HG03460 (cell line): ENCODE data around the gene SEMA3A.
"Not testable (repeated sequence)": the region's sequence is repeated elsewhere in the genome, so short reads cannot be mapped to it uniquely, and the experiment has no call there.

ENCODE experiments used
- ATAC-seq: cut with Tn5 transposase; IDR thresholded peaks from one replicate; pipeline ENCODE4 v1.9.1; 2021; ENCODE audit not compliant: unreplicated experiment

Gene SEMA3A

DNA sequence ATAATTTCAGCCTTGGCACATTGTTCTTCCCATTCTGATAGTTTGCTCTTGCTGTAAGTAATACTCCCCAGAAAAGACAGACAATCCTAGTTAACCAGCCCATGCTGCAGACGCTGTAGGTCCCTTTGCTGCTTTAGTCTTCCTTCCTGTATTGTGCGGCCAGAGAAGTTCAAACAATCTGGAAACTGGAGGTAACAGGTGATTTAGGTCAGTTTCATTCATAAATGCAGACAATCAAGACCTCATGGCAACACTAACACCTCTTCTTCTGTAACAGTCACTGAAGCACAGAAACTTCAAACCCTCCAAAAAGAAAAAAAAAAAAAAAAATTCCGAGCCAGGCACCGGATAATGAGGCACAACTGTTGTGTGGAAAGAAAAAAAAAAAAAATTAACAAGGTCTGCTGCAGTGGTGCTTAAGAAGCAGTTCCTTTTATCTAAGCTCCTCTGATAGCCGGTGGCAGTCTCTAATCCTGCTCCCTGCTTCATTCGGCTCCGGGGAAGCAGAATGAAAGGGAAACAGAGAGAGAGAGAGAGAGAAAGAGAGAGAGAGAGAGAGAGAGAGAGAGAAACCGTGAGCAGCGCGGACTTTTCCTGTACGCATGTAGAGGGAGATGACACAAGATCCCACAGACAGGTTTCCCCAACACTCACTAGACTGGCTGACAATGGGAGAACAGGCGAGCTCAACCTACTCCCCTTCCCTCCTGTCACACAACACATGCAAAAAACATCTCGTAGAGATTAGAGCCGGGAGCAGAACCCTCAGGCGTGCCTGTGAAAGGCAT, at the start of gene SEMA3A:
TSS of gene SEMA3A (minus strand) at position 306 of the 788 bp plus-strand sequence. CDS start at position 103, 203 bp downstream.
- ATAC-seq, result no peak

DNA sequence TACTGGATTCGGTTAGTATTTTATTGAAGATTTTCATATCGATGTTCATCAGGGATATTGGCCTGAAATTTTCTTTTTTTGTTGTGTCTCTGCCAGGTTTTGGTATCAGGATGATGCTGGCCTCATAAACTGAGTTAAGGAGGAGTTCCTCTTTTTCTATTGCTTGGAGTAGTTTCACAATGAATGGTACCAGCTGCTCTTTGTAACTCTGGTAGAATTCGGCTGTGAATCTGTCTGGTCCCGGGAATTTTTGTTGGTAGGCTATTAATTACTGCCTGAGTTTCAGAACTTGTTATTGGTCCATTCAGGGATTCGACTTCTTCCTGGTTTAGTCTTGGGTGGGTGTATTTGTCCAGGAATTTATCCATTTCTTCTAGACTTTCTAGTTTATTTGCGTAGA, 48.4 kb upstream of the SEMA3A start:
- not testable (repeated sequence) for ATAC-seq

DNA sequence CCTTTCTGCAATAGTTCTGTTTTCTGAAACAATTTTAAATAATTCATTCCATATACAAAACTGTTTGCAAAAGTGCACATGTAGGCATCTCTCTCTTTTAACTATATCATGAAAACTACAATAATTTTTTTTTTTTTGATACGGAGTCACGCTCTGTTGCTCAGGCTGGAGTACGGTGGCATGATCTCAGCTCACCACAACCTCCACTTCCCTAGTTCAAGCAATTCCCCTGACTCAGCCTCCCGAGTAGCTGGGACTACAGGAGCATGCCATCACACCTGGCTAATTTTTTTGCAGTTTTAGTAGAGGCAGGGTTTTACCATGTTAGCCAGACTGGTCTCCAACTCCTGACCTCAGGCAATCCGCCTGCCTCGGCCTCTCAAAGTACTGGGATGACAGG, 44.0 kb upstream of the SEMA3A start:
- ATAC-seq, result no peak

DNA sequence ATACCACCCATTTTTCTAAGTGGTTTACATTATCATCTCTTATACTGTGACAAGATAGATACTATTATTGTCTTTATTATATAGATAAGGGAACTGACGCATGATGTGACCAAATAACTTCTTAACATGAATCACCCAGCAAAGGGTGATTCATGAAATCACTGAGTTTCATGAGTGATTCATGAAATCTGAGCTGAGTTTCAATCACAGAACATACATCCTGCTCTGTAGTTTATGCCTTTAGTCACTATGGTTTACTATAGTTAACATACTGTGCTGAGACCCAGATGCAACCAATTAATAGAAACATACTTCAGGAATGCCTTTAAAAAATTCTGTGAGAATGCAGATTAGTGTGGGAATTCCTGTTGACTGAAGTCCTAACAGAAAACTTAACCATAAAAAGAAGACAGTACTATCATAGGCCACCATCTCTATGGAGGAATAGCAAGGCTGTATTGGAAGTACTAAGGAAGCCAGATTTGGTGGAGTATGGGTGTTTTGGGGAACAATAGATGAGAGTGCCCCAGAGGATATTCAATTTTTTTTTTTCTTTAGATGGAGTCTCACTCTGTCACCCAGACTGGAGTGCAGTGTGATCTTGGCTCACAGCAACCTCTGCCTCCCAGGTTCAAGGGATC, 43.1 kb upstream of the SEMA3A start:
- no peak for ATAC-seq

DNA sequence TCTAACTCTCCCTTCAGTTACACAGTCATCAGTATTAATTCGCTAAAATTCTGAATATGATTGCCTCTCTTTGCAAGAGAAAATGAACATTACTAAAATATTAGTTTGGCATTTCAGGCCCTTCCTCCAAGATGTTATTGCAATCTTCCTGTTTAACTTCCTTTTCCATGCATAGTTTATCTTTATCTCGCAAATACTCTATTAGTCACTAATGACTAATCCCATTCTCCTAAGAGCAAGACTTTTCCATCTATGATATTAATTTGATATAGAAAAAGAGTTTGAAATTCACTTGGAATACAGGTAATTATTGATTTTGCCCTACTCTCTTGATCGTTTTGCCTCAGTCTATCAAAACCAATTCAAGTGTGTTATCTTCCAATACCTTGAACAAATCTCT, 41.8 kb upstream of the SEMA3A start:
- ATAC-seq, result no peak

DNA sequence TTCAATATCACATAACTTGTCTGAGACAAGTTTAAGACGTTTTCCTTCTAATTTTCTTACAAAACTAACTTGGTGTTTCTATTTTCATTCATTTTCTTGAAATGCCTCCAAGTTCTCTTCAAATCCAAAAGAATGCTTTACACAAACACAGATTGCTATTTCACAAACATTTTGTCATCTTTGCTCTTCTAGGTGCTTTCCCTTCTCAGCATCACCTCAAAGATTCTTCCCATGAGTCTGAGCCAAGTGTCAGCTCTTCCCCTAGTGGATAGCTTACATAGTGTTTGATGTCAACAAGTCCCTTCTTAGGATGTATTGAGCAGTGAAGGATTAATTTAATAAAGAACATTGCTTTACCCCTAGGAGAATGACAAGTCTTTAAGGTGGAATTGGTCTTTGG, 38.1 kb upstream of the SEMA3A start:
- no peak for ATAC-seq

DNA sequence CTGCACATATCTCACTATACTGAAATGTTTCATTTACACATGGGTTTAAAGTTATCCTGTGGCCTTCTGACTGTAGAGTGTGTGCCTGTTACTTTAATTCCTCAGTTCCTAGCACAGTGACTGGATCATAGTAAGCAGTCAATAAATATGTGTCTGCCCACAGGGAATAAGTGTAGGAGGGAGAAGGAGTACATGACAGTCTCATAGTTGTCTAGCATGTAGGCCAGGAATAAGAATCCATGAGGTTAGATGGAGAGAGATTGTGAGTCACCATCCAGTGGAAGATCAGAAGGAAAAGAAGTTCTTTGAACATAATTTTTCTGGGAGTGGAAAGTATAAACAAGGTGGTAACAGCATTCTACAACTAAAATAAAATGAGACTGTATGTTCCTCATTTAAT, 36.6 kb upstream of the SEMA3A start:
- no peak for ATAC-seq

DNA sequence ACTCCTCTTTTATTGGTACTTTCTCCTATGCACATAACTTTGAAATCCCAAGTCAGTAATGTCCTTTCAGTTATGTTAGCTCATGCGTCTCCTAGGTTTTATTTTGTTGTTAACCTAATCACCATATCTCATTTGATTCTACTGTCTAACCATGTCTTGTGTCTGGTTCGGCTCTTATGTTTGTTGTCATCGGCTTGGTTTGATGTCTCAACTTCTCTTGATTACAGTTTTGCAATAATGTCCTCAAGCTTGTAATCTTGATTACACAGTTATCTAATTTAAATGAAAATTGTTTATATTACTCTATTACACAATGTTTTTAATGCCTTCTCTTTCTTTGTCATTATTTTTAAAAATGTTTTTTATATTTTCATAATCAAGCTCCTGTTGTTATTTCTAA, 35.9 kb upstream of the SEMA3A start:
- no peak for ATAC-seq

DNA sequence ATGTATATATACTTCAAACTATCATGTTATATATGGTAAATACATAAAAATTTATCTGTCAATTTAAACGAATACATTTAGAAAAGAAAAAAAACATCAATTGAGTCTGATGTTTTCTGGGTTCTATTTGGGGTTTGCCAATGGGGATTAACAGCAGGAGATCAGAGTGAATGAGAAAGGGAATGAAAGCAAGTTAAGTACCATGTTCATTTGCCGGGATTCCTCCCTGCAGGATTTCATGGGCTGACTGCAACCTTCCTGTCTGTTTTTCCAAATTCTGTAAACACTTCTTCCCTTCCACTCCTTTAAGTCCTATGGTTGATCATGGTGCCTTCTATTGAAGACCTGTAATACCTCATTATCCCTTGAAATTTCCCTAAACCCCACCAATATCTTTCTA, 33.9 kb upstream of the SEMA3A start:
- no peak for ATAC-seq

DNA sequence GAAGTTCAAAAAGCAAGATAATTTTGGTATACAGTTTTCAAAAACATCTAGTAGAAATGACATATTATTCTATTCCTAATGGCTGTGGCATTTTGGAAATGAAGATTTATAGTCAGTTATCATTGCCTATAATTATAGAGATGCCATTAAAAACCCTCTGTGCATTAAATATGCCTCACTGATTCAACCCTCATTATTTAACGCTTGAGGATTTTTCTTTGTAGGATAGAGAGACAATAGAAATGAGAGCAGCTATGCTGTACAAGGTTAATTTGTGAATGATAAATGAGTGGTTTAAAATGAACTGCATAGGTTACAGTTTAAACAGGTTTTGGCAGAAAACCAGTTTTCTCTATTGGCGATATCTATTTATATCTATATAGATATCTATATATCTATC, 32.2 kb upstream of the SEMA3A start:
- no peak for ATAC-seq

DNA sequence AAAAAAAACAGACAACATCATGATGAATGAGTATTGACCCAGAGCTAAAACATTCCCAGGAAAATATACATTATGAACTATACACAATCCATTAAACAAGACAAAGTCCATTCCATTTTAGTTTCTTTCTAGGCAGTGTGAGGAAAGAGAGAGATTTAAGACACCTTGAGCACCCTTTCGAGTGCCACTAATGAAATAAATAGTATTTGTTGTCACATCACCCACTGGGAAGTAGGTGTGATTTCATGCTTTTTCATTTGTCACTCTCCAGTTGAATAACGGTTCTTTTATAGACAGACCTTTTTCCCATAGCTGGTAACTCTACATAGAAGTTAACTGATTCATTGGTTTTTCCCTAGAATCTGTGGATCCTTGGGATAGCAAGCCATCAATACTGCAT, 29.9 kb upstream of the SEMA3A start:
- no peak for ATAC-seq

DNA sequence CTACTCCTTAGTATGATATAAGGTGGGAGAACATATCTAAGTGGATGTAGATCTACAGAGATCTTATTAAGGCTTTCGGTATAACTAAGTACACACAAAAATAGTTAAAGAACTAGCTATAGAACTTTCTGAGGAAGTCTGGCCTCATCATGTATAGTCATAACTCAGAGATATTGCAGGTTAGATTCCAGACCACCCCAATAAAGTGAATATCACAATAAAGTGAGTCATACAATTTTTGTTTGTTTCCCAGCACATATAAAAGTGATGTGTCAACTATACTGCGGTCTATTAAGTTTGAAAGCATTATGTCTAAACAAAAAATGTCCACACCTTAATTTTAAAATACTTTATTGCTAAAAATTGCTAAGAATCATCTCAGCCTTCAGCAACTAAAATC, 24.7 kb upstream of the SEMA3A start:
- ATAC-seq, result no peak

DNA sequence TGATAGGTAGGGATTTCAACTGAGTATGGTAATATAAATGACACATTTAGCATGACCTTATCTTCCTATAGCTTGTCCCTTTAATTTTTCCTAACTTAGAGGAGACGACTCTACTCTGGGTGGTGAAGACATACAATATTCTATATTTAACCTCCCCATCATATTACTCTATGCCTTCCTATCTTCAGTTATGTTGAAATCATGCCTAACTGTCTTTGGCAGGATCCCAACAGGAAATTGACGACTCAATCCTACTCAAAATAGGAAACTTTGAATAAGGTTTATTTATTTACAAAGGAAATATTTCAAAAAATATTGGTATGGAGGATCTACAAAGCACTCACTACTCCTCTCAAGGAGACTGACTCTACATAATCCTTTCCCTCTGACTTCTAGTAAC, 24.1 kb upstream of the SEMA3A start:
- ATAC-seq, result no peak

DNA sequence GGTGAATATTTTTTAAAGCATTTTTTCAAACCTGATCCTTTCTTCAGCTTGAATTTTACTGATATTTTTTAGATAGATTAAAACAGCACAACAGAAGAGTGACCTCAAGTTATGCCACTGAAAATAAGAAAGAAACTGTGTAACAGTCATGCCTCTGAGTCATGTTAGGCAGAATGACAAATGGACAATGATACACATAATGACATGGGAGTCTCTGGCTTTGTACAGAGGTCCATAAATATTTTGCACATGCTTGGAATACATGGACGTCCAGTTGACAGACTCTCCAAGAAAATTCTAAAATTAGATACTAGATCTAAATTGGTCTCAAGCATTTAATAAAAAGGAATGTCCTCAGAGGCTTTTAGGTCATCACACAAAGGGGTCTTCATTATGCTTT, 21.9 kb upstream of the SEMA3A start:
- no peak for ATAC-seq

DNA sequence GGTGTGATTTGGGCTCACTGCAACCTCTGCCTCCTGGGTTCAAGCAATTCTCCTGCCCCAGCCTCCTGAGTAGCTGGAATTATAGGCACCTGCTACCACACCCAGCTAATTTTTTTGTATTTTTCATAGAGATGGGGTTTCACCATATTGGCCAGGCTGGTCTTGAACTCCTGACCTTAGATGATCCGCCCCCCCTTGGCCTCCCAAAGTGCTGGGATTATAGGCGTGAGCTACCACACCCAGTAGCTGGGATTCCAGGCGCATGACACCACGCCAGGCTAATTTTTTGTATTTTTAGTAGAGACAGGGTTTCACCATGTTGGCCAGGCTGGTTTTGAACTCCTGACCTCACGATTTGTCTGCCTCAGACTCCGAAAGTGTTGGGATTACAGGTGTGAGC, 20.2 kb upstream of the SEMA3A start:
- ATAC-seq, result not testable (repeated sequence)

DNA sequence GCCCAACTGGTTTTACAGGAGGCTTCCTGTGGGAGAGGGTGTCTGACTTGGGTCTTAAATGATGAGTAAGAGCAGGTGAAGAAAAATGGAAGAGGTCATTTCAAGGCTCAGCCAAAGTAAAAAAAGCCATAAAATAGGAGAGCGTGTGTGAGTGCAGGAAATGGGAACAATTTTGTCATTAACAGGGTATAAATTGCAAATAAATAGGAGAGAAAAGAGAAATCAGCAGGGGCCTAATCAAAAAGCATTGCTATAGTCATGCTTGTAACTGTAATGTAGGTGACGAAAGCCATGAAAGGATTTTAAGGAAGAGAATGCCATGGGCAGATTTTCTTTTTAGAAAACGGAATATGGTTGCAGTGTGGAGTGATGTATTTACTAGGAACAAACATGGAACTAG, 15.7 kb upstream of the SEMA3A start:
- no peak for ATAC-seq

DNA sequence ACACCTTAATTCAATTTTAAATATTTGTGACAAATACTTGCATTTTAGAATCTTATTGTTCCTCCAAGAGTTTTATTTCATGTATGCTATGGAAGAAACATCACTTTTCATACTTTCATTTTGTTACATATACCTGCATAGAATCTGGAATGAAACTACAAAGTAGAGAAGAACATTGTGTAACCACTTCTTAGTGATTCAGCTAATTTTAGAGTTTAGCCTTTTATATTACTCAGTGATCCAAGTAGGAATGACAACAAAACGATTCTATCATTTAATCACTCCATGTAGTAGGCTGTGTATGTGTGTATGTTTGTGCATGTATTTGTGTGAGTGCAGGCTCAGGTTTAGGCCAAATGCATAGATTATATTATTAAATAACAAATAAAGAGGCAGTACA, 14.4 kb upstream of the SEMA3A start:
- no peak for ATAC-seq

DNA sequence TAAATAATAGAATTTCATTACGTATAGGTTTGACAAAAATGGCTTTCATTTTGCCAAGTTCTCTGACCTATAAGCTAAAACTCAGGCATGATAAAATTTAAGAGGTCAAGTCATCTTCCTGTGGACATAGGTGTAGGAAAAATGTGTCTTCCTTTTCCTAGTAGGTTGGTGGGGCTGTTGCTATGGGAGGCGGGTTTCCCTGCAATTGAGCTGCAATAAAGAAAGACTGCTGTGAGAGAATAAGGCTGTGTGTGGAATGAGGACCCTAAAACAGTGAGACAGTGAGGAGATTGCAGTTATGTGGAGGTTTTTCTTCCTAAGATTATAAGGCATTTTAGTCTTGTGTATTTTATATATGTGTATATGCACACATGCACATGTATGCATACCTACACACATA, 13.0 kb upstream of the SEMA3A start:
- no peak for ATAC-seq

DNA sequence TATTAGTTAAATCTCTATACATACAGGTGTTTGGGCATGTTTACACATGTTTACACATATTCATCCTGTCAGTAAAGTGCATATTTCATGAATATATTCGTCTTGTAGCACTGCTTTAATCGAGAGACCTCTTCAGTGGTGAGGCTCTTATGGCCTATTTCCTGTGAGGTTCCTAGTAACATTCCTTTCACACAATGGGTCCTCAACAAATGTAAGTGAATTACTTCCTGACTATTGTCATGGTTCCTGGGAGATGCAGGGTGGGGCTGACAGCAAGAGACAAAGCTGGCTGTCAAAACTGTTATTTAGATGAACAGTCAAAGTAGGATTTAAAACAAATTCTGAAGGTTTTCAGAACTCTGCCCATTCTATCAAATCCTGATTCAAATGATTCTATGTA, 12.4 kb upstream of the SEMA3A start:
- no peak for ATAC-seq

DNA sequence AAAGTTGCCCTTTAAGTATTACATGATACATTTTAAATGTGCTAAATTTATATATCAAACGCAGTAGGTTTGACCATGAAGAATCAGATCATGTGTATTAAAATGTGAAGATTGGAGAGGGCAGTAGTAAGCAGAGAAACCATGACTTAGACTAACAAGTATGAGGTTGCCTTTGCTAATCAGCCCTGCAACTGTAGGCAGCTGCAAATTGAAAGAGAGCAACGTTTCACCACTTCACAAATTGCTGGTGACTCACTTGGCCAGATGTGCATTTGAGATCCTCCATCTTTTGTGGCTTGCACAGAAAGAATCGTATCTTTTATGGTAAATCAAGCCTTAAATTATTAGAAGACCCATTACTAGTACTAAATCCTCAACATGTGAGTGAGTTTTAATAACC, 10.1 kb upstream of the SEMA3A start:
- ATAC-seq, result no peak

DNA sequence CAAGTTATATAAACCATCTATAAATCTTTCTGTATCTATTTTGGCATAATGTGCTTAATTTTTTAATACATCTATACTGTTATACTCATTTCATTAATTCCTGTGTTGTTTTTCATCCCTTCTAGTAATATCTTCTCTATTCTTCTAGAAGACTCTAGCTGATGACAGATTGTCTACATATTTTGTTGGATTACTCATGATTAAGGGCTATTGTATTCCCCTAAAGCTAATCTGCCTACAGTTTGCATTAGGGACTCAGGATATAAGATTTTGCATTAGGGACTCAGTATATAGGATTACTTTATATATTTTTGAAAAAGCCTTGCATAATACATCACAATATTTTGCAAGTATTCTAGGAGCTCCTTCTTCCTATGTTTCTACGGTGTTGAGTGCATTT, 8.3 kb upstream of the SEMA3A start:
- ATAC-seq, result no peak

DNA sequence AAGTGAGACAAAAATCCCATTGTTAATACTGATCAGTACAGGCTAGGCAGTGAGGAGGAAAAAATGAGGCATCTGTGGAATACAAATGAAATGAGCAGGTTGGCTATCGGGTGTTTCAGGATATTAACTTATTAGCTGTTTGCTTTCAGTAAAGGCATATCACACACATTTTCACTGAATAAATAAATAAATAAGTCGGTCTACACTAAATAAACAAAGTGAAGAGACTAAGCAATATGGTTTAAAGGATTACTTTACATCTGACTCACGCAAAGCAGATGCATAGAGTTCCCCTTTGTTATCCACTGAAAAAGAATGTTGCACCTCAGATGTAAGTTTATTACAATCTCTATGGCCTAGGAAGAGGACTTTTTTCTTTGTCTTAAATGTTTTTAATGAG, 6.3 kb upstream of the SEMA3A start:
- ATAC-seq, result no peak

DNA sequence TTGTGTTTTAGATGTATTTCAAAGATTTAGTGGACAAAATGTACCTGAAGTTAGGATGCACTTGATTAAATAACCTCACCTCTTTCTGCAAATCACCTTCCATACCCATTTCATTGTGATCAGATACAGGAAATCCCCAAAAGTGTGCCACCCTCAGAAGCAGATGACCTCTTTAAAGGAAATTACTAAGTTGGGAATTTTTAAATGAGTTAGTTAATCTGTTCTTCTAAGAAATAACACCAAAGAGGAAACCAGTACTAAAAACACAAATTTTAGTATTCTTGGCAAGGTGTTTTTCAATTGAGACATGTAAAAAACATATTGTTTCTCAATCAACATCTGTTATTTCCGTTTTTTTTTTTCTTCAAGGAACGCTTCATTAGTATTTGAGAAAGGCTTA, 4.6 kb upstream of the SEMA3A start:
- no peak for ATAC-seq
